Stomach smooth muscle (tissue), 2 donors: Measurements from ENCODE around the gene DCPS.

Experiments used
- H3K27ac ChIP-seq: one replicate; pipeline ENCODE4 v1.7.0; 2013; ENCODE audit warnings: mild to moderate bottlenecking, low read length, inconsistent platforms
- H3K27me3 ChIP-seq, 2 donors: one replicate each; pipeline ENCODE4 v1.7.0; 2013; ENCODE audit warnings: low read length in 2 of 2; ENCODE audit not compliant: insufficient read depth in 2 of 2, control insufficient read depth in 1 of 2
- H3K36me3 ChIP-seq, 2 donors: one replicate each; pipeline ENCODE4 v1.7.0; 2013; ENCODE audit warnings: low read length in 2 of 2; ENCODE audit not compliant: control insufficient read depth in 2 of 2, insufficient read depth in 2 of 2
- H3K4me1 ChIP-seq: one replicate; pipeline ENCODE4 v1.7.0; 2013; ENCODE audit warnings: low read length; ENCODE audit not compliant: control insufficient read depth, insufficient read depth
- H3K4me3 ChIP-seq, 2 donors: one replicate each; pipeline ENCODE4 v1.7.0; 2013; ENCODE audit warnings: low read length in 2 of 2
- H3K9ac ChIP-seq, 2 donors: one replicate each; pipeline ENCODE4 v1.7.0; 2013; ENCODE audit warnings: low read length in 2 of 2, mild to moderate bottlenecking in 1 of 2
- H3K9me3 ChIP-seq, 2 donors: one replicate each; pipeline ENCODE4 v1.7.0; 2013; ENCODE audit warnings: low read length in 2 of 2; ENCODE audit not compliant: control insufficient read depth in 2 of 2
- donor health status: healthy.
- donor health status: Pancreatic carcinoma.

DCPS gene

GRCh38 chr11:126311401-126312291 is 7.8 kb downstream of the DCPS start:
- H3K27ac ChIP-seq = no peak overlapping the region
- no peak overlapping the region for H3K9ac ChIP-seq
- peaks cover 8% of the 10 kb centered on the region for H3K4me1 ChIP-seq

GRCh38 chr11:126312961-126313360 is 9.1 kb downstream of the DCPS start:
- peaks cover 14% of the 10 kb centered on the region for H3K4me1 ChIP-seq
- H3K4me3 ChIP-seq = no peak overlapping the region
- no peaks in the 10 kb centered on the region for H3K9me3 ChIP-seq
- peaks cover 0 to 11% of the 10 kb centered on the region in 2 donors for H3K36me3 ChIP-seq
- H3K27ac ChIP-seq = no peak overlapping the region
- no peak overlapping the region for H3K9ac ChIP-seq
- H3K27me3 ChIP-seq = no peaks in the 10 kb centered on the region

More at GRCh38 chr11:126311401-126312291, 7.8 kb downstream of the DCPS start:
- Histone ChIP-seq H3K36me3 (peaks cover 0 to 12% of the 10 kb centered on the region in 2 donors), H3K27me3 (no peaks in the 10 kb centered on the region), H3K4me3 (no peak overlapping the region), H3K9me3 (no peaks in the 10 kb centered on the region)

DNA sequence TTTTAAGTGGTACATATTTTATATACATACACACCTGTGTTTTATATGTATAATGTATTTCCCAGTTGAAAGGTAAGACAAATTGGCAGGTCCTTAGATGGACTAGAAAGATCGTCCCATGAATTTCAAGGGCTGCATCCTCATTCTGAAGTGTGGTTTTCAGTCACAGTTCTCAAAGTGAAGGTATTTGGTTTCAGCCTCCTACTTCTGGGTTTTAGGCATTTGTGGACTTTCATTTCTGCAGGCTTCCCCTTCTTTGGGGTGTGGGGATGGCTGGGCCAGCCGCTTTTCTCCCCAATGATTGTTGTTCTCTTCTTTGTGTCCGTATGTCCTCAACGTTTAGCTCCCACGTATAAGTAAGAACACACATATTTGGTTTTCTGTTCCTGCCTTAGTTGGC is 10.0 kb downstream of the DCPS start:
- H3K4me1 ChIP-seq = peaks cover 23% of the 10 kb centered on the region
- no peak overlapping the region for H3K27ac ChIP-seq
- H3K9me3 ChIP-seq = no peaks in the 10 kb centered on the region
- H3K27me3 ChIP-seq = no peaks in the 10 kb centered on the region
- H3K9ac ChIP-seq = no peak overlapping the region
- H3K4me3 ChIP-seq = no peak overlapping the region
- peaks cover 0 to 11% of the 10 kb centered on the region in 2 donors for H3K36me3 ChIP-seq

DNA sequence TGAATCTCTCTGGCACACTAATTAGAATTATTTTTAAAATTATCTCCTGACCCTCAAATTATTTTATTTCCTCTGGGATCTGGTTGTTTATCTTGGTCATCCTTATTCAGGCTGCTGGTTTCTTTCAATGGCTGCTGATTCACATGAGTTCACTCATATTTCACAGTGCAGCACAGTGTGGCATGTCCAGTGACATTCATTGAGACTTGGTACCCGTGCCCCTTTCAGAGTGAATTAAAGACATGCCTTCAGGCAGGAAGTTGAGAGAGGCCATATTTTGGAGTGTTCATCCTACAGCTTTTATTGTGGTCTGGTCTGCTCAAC is 13.5 kb downstream of the DCPS start:
- Histone ChIP-seq H3K27me3 (no peaks in the 10 kb centered on the region), H3K9me3 (no peaks in the 10 kb centered on the region), H3K4me1 (peaks cover 22% of the 10 kb centered on the region), H3K27ac (peak overlapping the region; percentile 88), H3K4me3 (peak overlapping the region; percentile 31 to 67), H3K36me3 (peaks cover 0 to 5% of the 10 kb centered on the region in 2 donors), H3K9ac (no peak overlapping the region)

- H3K9me3 ChIP-seq = no peaks in the 10 kb centered on the region
- H3K27ac ChIP-seq = peak overlapping the region; percentile 88
- peak overlapping the region; percentile 31 to 67 for H3K4me3 ChIP-seq
- H3K36me3 ChIP-seq = peaks cover 0 to 4% of the 10 kb centered on the region in 2 donors
- no peaks in the 10 kb centered on the region for H3K27me3 ChIP-seq
- H3K9ac ChIP-seq = peak overlapping the region; percentile 20 to 68
- peaks cover 22% of the 10 kb centered on the region for H3K4me1 ChIP-seq
These were observed 14.1 kb downstream of the DCPS start for GRCh38 chr11:126317756-126318573.

- Histone ChIP-seq H3K27me3 (no peaks in the 10 kb centered on the region), H3K9ac (peak overlapping the region in 1 of 2 donors; percentile 68), H3K36me3 (peaks cover 0 to 3% of the 10 kb centered on the region in 2 donors), H3K9me3 (no peaks in the 10 kb centered on the region), H3K27ac (peak overlapping the region; percentile 88), H3K4me3 (peak overlapping the region; percentile 31 to 67), H3K4me1 (peaks cover 22% of the 10 kb centered on the region)
These were observed 14.9 kb downstream of the DCPS start for GRCh38 chr11:126318574-126319373.

DNA sequence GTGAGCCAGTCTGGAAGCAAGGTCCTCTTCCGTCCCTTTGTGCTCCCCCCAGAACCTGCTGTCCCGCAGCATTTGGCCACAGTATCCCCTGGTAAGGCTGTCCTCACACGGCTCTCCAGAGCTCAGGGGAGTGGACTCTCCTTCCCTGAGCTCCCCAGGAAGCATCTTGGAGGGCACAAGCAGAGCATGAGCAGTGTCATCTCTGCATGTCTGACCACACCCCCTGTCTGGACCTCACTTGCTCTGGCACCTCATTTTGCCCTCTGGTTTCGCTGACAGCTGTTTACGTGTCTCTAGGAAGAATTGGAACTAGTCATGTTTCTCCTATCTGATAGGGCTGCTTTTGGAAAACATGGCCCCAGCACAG is 15.5 kb downstream of the DCPS start:
- H3K4me1 ChIP-seq = peaks cover 22% of the 10 kb centered on the region

GRCh38 chr11:126322996-126323395 is 19.1 kb downstream of the DCPS start:
- no peak overlapping the region for H3K27ac ChIP-seq
- H3K9ac ChIP-seq = no peak overlapping the region
- H3K4me3 ChIP-seq = no peak overlapping the region
- no peaks in the 10 kb centered on the region for H3K27me3 ChIP-seq
- H3K36me3 ChIP-seq = no peaks in the 10 kb centered on the region
- H3K9me3 ChIP-seq = no peaks in the 10 kb centered on the region
- H3K4me1 ChIP-seq = peaks cover 15% of the 10 kb centered on the region

More for the DNA sequence above, 15.5 kb downstream of the DCPS start:
- peak overlapping the region in 1 of 2 donors; percentile 67 for H3K4me3 ChIP-seq
- H3K36me3 ChIP-seq = no peaks in the 10 kb centered on the region
- H3K27me3 ChIP-seq = no peaks in the 10 kb centered on the region
- H3K27ac ChIP-seq = peak overlapping the region; percentile 88
- no peak overlapping the region for H3K9ac ChIP-seq
- no peaks in the 10 kb centered on the region for H3K9me3 ChIP-seq

DNA sequence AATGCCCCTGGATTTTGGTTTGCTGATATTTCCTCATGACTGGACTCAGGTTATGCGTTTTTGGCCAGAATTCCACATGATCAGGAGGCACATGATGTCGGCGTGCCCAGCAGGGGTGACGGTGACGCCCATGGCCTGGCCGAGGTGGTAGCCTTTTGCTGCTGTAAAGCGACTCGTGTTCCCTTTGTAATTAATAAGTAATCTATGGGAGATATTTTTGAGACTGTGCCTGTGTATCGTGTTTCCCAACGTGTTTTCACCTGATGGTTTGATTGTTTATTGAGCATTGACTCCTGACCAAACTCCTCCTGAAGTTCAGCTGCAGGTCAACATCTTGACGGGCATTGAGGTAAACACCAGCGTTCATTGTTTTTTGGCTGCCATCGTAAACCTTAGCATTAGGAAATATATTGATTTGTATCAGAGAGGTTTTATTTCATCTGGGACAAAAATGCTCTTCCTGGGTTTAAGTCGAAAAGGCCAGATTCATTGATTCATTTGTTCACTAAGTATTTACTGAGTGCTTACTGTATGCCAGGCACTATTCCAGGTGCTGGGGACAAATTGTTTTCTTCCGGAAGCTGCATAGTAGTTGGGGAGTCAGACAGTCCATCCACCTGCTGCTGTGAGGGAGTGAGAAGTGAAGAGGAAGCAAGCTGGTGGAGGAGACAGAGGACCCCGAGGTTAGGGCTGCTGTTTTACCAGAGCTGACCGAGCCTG is 23.6 kb downstream of the DCPS start:
- H3K9me3 ChIP-seq = no peaks in the 10 kb centered on the region
- peaks cover 7% of the 10 kb centered on the region for H3K4me1 ChIP-seq
- H3K9ac ChIP-seq = no peak overlapping the region
- H3K27me3 ChIP-seq = no peaks in the 10 kb centered on the region
- H3K36me3 ChIP-seq = peaks cover 0 to 7% of the 10 kb centered on the region in 2 donors
- no peak overlapping the region for H3K27ac ChIP-seq
- no peak overlapping the region for H3K4me3 ChIP-seq

DNA sequence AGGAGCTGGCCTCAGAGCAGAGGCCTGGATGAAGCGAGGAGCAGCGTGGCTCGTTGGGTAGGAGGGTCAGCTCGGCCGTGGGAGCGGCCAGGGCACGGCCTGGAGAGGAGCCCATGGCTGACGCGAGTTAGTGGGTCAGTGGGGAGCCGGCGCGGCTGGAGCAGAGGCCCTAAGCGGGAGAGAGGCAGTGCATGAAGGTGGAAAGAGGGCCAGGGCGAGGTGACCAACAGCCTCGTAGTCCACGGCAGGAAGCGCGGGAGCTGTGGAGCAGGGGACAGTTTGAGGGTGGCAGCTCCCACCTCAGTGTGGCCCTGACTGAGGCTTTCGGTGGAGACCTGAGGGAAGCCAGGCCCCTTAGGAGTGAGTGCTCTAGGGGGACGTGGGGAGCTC is 24.1 kb downstream of the DCPS start:
- H3K27ac ChIP-seq = no peak overlapping the region
- H3K4me1 ChIP-seq = peaks cover 8% of the 10 kb centered on the region
- H3K9ac ChIP-seq = no peak overlapping the region
- no peak overlapping the region for H3K4me3 ChIP-seq
- no peaks in the 10 kb centered on the region for H3K27me3 ChIP-seq
- H3K9me3 ChIP-seq = no peaks in the 10 kb centered on the region
- H3K36me3 ChIP-seq = peaks cover 0 to 11% of the 10 kb centered on the region in 2 donors
